ENCODE measurements around the gene GASK1B. TPM values are rescaled to one million over a fixed set of nuclear protein-coding genes. Genes with fewer than 3 reads are reported as not detected.
A peak's percentile ranks its signal among the peaks of the same experiment; 100 is the strongest.

The GASK1B gene
- total and polyA plus RNA-seq, 2 of the 13 experiments (the other 11 are each of a cell fraction or from before 2014, with no cell fraction given) = 29.1 to 40.4 TPM

GRCh38 chr4:158170691-158171561, 1.9 kb downstream of the GASK1B start (continued):
- TF ChIP-seq ZNF687 (CRISPR knock-in tag; IDR thresholded peaks at IDR 0.05) = peak; percentile 91
- no peak for TF ChIP-seq SMYD3 (CRISPR knock-in tag; IDR thresholded peaks at IDR 0.05)
- TF ChIP-seq KAT8 (CRISPR knock-in tag; IDR thresholded peaks at IDR 0.05) = no peak
- no peak for TF ChIP-seq ZNF766 (CRISPR knock-in tag; IDR thresholded peaks at IDR 0.05; ENCODE audit: borderline replicate concordance)
- TF ChIP-seq TCF7 (IDR thresholded peaks at IDR 0.05; ENCODE audit: low read depth) = no peak
- no peak for TF ChIP-seq MTF1 (CRISPR knock-in tag; IDR thresholded peaks at IDR 0.05)
- no peak for TF ChIP-seq KLF6 (CRISPR knock-in tag; IDR thresholded peaks at IDR 0.05)
- no peak for TF ChIP-seq NFIC (IDR thresholded peaks at IDR 0.05; ENCODE audit: low read length)
- TF ChIP-seq IRX3 (CRISPR knock-in tag; IDR thresholded peaks at IDR 0.05; ENCODE audit: borderline replicate concordance, low read depth) = no peak
- peak; percentile 56; the same call in 1 of the 2 replicates for TF ChIP-seq ZNF670 (CRISPR knock-in tag; IDR thresholded peaks at IDR 0.05; ENCODE audit: borderline replicate concordance)
- TF ChIP-seq MTA3 (CRISPR knock-in tag; IDR thresholded peaks at IDR 0.05) = no peak
- no peak for TF ChIP-seq LBX2 (CRISPR knock-in tag; IDR thresholded peaks at IDR 0.05; ENCODE audit: borderline replicate concordance)
- no peak for TF ChIP-seq LCORL (IDR thresholded peaks at IDR 0.05)
- TF ChIP-seq LCORL (CRISPR knock-in tag; IDR thresholded peaks at IDR 0.05) = peak; percentile 44; the same call in 1 of the 2 replicates
- peak; percentile 85 for TF ChIP-seq UBTF (CRISPR knock-in tag; IDR thresholded peaks at IDR 0.05)
- TF ChIP-seq ZNF180 (CRISPR knock-in tag; IDR thresholded peaks at IDR 0.05; ENCODE audit: borderline replicate concordance, low read depth) = no peak
- 0 out of 2 replicates have a peak, but pooled peaks have one; percentile 32 for TF ChIP-seq HOMEZ (CRISPR knock-in tag; IDR thresholded peaks at IDR 0.05; ENCODE audit: low read depth)
- no peak for TF ChIP-seq JUND (CRISPR knock-in tag; IDR thresholded peaks at IDR 0.05)
- TF ChIP-seq E2F2 (CRISPR knock-in tag; IDR thresholded peaks at IDR 0.05; ENCODE audit: borderline replicate concordance) = no peak
